IPS-20b (cell line): Measurements from ENCODE around the gene LUZP2.

Experiments used
- H3K27ac ChIP-seq: one replicate; pipeline ENCODE4 v1.5.1; 2013; ENCODE audit warnings: low read length
- H3K27me3 ChIP-seq: 2 replicates; pipeline ENCODE4 v1.6.1; 2013; ENCODE audit warnings: mild to moderate bottlenecking, low read length, inconsistent platforms; ENCODE audit not compliant: insufficient read depth
- H3K36me3 ChIP-seq: 2 replicates; pipeline ENCODE4 v1.6.1; 2013; ENCODE audit warnings: low read depth, mild to moderate bottlenecking, inconsistent platforms, low read length, moderate library complexity; ENCODE audit not compliant: insufficient read depth
- H3K4me1 ChIP-seq: 2 replicates; pipeline ENCODE4 v1.6.1; 2013; ENCODE audit warnings: mild to moderate bottlenecking, control low read depth, inconsistent platforms, low read length, moderate library complexity; ENCODE audit not compliant: insufficient read depth
- H3K4me3 ChIP-seq: 2 replicates; pipeline ENCODE4 v1.5.1; 2013; ENCODE audit warnings: mild to moderate bottlenecking, low read length, inconsistent platforms
- H3K9ac ChIP-seq: 2 replicates; pipeline ENCODE4 v1.6.1; 2013; ENCODE audit warnings: low read depth, mild to moderate bottlenecking, inconsistent platforms, low read length, moderate library complexity
- H3K9me3 ChIP-seq: 2 replicates; pipeline ENCODE4 v1.6.1; 2013; ENCODE audit warnings: mild to moderate bottlenecking, low read depth, low read length, inconsistent platforms; ENCODE audit not compliant: insufficient read depth

LUZP2 gene

DNA sequence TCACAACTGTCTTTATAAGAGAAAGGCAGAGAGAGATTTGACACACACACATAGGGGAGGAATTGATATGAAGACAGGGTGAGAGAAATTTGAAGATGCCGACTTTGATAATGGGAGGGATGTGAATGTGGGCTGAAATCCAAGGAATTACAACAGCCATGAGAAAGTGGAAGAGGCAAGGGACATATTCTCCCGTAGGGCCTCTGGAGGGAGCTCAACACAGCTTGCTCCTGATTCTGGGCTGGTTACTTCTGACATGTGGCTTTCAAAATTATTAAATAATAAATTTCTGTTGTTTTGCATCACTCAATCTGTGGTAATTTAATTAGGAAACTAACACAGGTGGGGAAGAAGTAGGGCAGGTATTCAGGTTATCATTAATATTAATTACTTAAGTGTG is 282.9 kb downstream of the LUZP2 start:
- no peak overlapping the region for H3K27ac ChIP-seq
- no peaks in the 10 kb centered on the region for H3K36me3 ChIP-seq
- H3K9ac ChIP-seq = no peak overlapping the region
- no peaks in the 10 kb centered on the region for H3K27me3 ChIP-seq
- H3K4me1 ChIP-seq = peaks cover 14% of the 10 kb centered on the region; the same call in 1 of the 2 replicates
- no peaks in the 10 kb centered on the region for H3K9me3 ChIP-seq
- no peak overlapping the region for H3K4me3 ChIP-seq

DNA sequence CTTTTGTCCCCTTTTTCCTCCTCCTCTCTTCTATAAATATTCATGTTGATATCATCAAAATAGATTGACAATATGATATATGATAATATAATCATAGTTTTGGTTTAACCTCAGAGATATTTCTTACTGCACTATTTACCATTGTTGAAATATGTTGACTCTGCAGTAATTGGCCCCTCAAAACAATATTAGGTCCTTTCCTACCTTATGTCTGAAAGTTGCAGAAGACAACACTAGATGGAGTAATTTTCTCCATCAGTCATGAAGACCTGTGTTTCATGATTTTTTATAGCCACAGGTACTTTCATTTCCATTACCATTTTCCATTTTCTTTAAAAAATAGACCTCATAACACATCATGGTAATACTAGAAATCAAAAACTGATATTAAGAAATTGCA is 284.4 kb downstream of the LUZP2 start:
- peaks cover 14% of the 10 kb centered on the region; the same call in 1 of the 2 replicates for H3K4me1 ChIP-seq
- H3K4me3 ChIP-seq = no peak overlapping the region
- H3K9me3 ChIP-seq = no peaks in the 10 kb centered on the region

DNA sequence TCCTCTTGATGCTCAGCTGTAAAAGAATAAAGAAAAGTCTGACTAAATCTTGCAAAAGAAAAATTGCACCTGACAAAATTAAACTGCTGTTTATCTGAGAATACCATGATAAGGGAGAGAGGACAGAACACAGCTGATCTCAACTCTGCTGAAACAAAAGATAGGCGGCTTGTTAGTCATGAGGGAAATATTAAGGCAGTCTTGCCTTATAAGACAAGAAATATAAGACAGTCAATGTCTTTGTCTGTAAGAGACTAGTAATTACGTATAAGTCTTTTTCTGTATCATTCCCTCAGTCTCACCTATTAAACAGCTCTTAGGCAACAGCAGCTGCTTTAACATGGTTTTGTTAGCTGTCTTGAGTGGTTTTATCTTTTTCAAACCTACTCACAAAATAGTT is 296.6 kb downstream of the LUZP2 start:
- no peak overlapping the region for H3K4me3 ChIP-seq
- no peaks in the 10 kb centered on the region for H3K9me3 ChIP-seq
- H3K4me1 ChIP-seq = no peaks in the 10 kb centered on the region
- H3K9ac ChIP-seq = no peak overlapping the region
- no peaks in the 10 kb centered on the region for H3K27me3 ChIP-seq
- no peaks in the 10 kb centered on the region for H3K36me3 ChIP-seq
- no peak overlapping the region for H3K27ac ChIP-seq

More for the DNA sequence above, 284.4 kb downstream of the LUZP2 start:
- H3K27ac ChIP-seq = no peak overlapping the region
- H3K27me3 ChIP-seq = no peaks in the 10 kb centered on the region
- H3K36me3 ChIP-seq = no peaks in the 10 kb centered on the region
- no peak overlapping the region for H3K9ac ChIP-seq

DNA sequence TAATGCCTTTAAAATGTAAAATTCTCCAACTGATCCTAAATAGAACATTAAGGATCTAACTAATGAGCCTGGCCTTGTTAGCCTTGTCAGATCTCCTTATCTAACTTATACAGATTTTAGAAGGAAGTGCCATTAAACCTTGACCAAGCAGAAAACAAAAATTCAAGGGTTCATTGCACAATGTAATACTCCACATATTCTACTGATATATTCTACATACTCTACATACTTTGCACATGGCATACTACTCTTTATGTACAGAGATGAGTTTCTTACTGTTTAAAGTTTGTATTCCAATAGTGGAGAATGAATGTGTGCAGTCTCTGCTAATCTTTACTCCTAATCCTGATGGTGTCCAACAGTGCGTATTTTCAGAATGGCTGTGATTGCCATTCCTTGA is 297.2 kb downstream of the LUZP2 start:
- Histone ChIP-seq H3K4me3 (no peak overlapping the region), H3K9ac (no peak overlapping the region), H3K9me3 (no peaks in the 10 kb centered on the region), H3K27me3 (no peaks in the 10 kb centered on the region), H3K36me3 (no peaks in the 10 kb centered on the region), H3K27ac (no peak overlapping the region), H3K4me1 (no peaks in the 10 kb centered on the region)

DNA sequence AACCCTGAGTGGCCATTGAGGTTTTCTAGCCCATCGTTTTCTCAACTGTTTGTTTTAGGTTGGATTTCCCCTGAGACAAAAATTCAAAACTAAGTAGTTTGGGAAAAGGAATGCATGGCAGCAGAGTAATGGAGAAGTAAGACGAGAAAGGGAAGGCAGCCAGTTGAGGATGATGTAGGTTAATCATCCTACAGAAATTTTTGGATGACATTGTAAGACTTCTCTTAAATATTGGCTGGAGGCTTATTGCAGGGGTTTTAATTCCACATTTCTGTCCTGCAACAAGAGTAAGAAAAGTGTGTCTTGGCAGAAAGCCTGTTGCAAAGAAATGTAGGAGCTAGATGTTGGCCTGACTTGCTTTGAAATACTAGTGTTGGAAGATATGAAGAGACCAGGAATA is 308.8 kb downstream of the LUZP2 start:
- Histone ChIP-seq H3K4me1 (no peaks in the 10 kb centered on the region), H3K9ac (no peak overlapping the region), H3K27ac (no peak overlapping the region), H3K9me3 (no peaks in the 10 kb centered on the region; the same call in 1 of the 2 replicates), H3K36me3 (no peaks in the 10 kb centered on the region), H3K27me3 (no peaks in the 10 kb centered on the region), H3K4me3 (no peak overlapping the region)

DNA sequence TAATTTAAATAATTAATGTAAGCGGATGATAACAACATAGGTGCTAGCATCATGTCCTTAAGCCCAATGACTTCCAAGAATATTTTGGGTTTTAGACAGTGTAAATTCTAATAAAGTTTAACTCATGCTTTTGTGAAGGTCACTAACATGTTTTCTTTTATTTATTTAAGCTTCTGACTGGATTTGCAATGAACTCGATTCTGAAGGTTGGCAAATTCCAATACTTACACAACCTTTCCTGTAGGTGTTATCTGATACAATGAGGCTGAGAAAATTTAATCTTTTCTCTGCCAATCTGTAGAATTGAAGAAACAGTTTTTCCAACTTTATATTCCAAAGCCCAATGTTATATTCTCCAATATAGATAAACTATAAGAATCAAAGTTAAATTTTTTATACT is 311.3 kb downstream of the LUZP2 start:
- no peak overlapping the region for H3K27ac ChIP-seq
- H3K4me3 ChIP-seq = no peak overlapping the region
- no peak overlapping the region for H3K9ac ChIP-seq

DNA sequence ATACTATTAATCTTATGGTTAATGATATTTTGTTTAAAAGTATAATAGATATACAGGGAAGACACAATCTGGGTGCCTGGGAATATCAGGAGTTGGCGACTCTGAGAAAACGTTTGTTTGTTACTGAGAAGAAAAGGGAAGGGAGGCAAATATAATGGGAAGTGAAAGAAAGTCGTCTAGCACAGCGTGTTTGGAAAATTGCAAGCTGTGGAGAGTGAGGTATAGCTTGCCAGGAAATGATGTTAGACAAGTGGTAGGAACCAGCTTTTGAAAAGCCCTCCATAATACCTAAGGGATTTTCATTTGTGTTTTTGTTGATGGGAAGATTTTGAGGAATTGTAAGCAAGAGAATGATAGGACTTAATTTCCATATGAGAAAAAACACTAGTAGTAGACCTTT is 322.2 kb downstream of the LUZP2 start:
- Histone ChIP-seq H3K9me3 (no peaks in the 10 kb centered on the region), H3K36me3 (no peaks in the 10 kb centered on the region), H3K9ac (no peak overlapping the region), H3K4me1 (no peaks in the 10 kb centered on the region), H3K27ac (no peak overlapping the region), H3K4me3 (no peak overlapping the region), H3K27me3 (no peaks in the 10 kb centered on the region)

More for the DNA sequence above, 311.3 kb downstream of the LUZP2 start:
- Histone ChIP-seq H3K4me1 (no peaks in the 10 kb centered on the region), H3K27me3 (no peaks in the 10 kb centered on the region), H3K9me3 (no peaks in the 10 kb centered on the region; the same call in 1 of the 2 replicates), H3K36me3 (no peaks in the 10 kb centered on the region)

DNA sequence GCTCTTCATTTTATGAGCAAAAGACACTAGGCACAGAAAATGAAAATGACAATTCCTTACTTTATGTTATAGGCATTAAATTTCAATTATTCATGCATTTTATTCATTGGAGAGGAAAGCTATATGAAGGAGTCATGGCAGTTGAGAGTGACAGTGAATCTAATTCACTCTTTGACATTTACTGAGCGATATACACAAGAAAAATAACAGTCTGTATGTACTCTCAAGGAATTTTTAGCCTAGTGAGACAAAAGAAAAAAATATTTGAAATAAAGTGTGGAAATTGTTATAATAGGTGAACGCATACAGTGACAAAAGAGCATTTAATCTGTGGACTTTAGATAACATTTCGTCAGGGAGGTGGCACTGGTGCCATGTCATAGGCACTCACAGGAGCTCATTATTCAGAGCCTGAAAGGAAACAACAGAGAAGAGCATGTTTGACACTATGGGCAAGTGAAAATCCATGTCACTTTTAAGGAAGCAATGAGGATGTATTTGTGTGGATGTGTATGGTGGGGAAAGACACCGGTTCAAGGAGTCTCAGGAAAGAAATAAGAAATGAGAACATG is 323.1 kb downstream of the LUZP2 start:
- Histone ChIP-seq H3K4me1 (no peaks in the 10 kb centered on the region), H3K27ac (no peak overlapping the region), H3K9ac (no peak overlapping the region), H3K4me3 (no peak overlapping the region), H3K36me3 (no peaks in the 10 kb centered on the region), H3K9me3 (no peaks in the 10 kb centered on the region), H3K27me3 (no peaks in the 10 kb centered on the region)

DNA sequence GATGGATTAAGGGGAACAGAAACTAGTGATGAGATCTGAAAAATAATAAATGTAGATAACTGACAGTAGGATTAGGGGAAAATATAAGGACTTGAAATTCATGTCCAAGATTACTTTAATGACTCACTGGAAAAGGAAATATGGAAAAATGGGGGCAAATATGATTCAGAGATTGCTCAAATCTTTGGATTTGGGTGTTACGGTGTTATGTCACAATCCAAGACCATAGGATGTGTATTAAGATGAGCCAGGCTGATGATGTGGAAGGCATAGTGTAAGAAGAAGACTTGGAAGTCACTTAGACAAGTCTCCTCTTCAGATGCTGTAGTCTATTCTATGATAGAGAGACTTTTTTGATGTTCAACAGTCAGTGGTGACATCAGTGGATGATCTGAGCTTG is 323.7 kb downstream of the LUZP2 start:
- Histone ChIP-seq H3K36me3 (no peaks in the 10 kb centered on the region), H3K9me3 (no peaks in the 10 kb centered on the region)

DNA sequence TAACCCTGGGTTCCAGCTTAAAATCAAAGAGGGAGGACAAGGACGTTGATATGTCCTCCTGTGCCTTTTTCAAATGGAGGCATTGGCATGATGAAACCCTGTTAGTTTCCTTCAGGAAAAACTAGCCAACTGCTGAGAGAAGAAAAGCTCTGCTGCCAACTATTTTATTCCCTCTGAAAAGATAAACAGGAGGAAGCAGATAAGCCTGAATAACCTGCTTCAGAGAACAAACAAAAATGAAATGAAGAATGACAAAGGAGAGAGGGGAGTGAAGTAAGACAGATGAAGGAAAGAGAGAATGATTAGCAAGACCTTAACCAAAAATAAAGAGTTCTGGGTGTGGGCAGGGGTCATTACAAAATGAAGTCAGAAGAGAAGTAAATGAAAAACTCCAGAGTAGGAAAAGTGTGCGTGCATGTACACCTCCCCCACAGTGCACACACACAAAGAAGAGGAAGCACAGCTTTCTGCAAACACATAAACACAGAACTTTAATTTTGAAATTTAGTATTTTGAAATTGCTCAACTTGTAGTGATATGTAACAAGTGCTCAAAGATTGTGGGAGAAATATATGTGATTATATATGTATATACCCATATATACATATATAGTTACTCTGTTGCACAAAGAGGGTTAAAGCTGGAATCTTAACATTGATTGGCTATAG is 332.2 kb downstream of the LUZP2 start:
- Histone ChIP-seq H3K36me3 (no peaks in the 10 kb centered on the region), H3K9ac (no peak overlapping the region), H3K9me3 (no peaks in the 10 kb centered on the region), H3K4me1 (peaks cover 6% of the 10 kb centered on the region; the same call in 1 of the 2 replicates), H3K27me3 (no peaks in the 10 kb centered on the region), H3K4me3 (no peak overlapping the region), H3K27ac (no peak overlapping the region)

More for the DNA sequence above, 323.7 kb downstream of the LUZP2 start:
- no peak overlapping the region for H3K9ac ChIP-seq
- no peak overlapping the region for H3K4me3 ChIP-seq
- H3K27ac ChIP-seq = no peak overlapping the region
- no peaks in the 10 kb centered on the region for H3K27me3 ChIP-seq
- no peaks in the 10 kb centered on the region for H3K4me1 ChIP-seq

DNA sequence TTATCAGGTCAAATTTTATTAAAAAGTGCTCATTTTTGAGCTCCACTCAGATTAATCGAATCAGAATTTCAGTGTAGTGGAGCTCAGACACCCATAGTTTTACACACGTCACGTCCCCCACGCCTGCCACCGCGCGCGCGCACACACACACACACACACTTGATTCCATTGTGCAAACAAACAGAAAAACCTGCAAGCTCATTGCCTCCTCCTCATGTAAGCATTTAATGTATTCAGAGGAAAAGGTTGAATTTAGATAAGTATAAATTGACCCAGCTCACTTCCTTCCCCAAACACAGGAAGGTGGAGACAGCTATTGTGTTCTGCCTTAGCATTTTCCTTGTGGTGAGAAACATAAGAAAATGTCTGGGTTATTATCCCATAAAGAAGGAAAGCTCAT is 336.7 kb downstream of the LUZP2 start:
- Histone ChIP-seq H3K9ac (no peak overlapping the region), H3K36me3 (no peaks in the 10 kb centered on the region), H3K4me3 (no peak overlapping the region), H3K27me3 (no peaks in the 10 kb centered on the region), H3K27ac (no peak overlapping the region), H3K4me1 (peaks cover 2% of the 10 kb centered on the region; the same call in 1 of the 2 replicates), H3K9me3 (no peaks in the 10 kb centered on the region)

DNA sequence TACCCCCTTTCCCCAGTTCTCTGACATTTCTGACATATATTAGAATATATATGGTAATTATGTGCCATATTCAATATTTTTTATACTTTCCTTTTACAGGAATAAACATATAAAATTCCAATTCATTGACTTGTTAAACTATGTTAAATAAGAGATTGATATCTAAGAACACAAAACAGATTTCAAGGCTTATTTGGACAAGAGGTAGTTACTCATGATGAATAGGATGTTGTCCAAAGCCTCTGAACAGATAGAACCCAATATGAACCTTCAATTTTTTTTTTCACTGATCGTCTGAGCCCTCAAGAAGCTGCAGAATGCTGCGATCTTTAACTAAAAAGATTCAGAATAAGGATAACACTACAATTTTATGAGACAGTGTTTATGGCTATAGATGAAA is 340.3 kb downstream of the LUZP2 start:
- H3K4me3 ChIP-seq = no peak overlapping the region
- no peaks in the 10 kb centered on the region for H3K4me1 ChIP-seq
- no peak overlapping the region for H3K9ac ChIP-seq
- H3K9me3 ChIP-seq = no peaks in the 10 kb centered on the region
- no peak overlapping the region for H3K27ac ChIP-seq
- H3K36me3 ChIP-seq = no peaks in the 10 kb centered on the region
- no peaks in the 10 kb centered on the region for H3K27me3 ChIP-seq
